Measurements from ENCODE around the gene GRM4.
A peak's percentile ranks its signal among the peaks of the same experiment; 100 is the strongest.

The GRM4 gene

GRCh38 chr6:34059914-34060313 is 86.0 kb downstream of the GRM4 start:
- no peak for TF ChIP-seq CTCF (conservative IDR thresholded peaks at IDR 0.05; ENCODE audit: low read depth)
- POLR2A ChIA-PET (ENCODE audit: low non-redundant PET) = interaction anchor here (0.5 kb wide), 1 partner anchor 177 kb away, joined by 3 read pairs; the partner anchor contains the start of gene HMGA1
- no peak overlapping the region for H3K27ac ChIP-seq
- DNase-seq (ENCODE audit: low spot score) = no peak
- CTCF ChIA-PET = interaction anchor here (0.6 kb wide), 1 partner anchor 477 kb away, joined by 3 read pairs; no protein-coding TSS in a partner anchor

- TF ChIP-seq CTCF (conservative IDR thresholded peaks at IDR 0.05; ENCODE audit: low read depth) = no peak
- DNase-seq (ENCODE audit: low spot score) = no peak
- ChIA-PET CTCF (interaction anchor here (0.6 kb wide), 1 partner anchor 476 kb away, joined by 3 read pairs; no protein-coding TSS in a partner anchor), POLR2A (ENCODE audit: low non-redundant PET) (no interaction called here)
- no peak overlapping the region for H3K27ac ChIP-seq
Observed at GRCh38 chr6:34059136-34059731, 86.7 kb downstream of the GRM4 start.

GRCh38 chr6:34057790-34058189 is 88.1 kb downstream of the GRM4 start:
- no peak overlapping the region for H3K27ac ChIP-seq
- CTCF ChIA-PET = interaction anchor here (1.1 kb wide), 1 partner anchor 12 kb away, joined by 5 read pairs; no protein-coding TSS in a partner anchor
- POLR2A ChIA-PET (ENCODE audit: low non-redundant PET) = no interaction called here

GRCh38 chr6:34057191-34057590 is 88.7 kb downstream of the GRM4 start:
- CTCF ChIA-PET = interaction anchor here (1.1 kb wide), 1 partner anchor 12 kb away, joined by 5 read pairs; no protein-coding TSS in a partner anchor
- TF ChIP-seq CTCF (conservative IDR thresholded peaks at IDR 0.05; ENCODE audit: low read depth) = no peak
- DNase-seq (ENCODE audit: low spot score) = no peak
- H3K27ac ChIP-seq = no peak overlapping the region
- POLR2A ChIA-PET (ENCODE audit: low non-redundant PET) = no interaction called here

More at GRCh38 chr6:34057790-34058189, 88.1 kb downstream of the GRM4 start:
- no peak for DNase-seq (ENCODE audit: low spot score)
- no peak for TF ChIP-seq CTCF (conservative IDR thresholded peaks at IDR 0.05; ENCODE audit: low read depth)

GRCh38 chr6:34056305-34057108 is 89.4 kb downstream of the GRM4 start:
- peak overlapping the region; percentile 3; the same call in 1 of the 2 replicates for H3K27ac ChIP-seq
- CTCF ChIA-PET = interaction anchor here (0.6 to 1.1 kb wide), 2 partner anchors 13 to 575 kb away, joined by 3 to 5 read pairs; no protein-coding TSS in a partner anchor
- POLR2A ChIA-PET (ENCODE audit: low non-redundant PET) = no interaction called here
- TF ChIP-seq CTCF (conservative IDR thresholded peaks at IDR 0.05; ENCODE audit: low read depth) = no peak
- peak; percentile 45 for DNase-seq (ENCODE audit: low spot score)

GRCh38 chr6:34055223-34055933 is 90.5 kb downstream of the GRM4 start:
- H3K27ac ChIP-seq = no peak overlapping the region
- ChIA-PET POLR2A (ENCODE audit: low non-redundant PET) (no interaction called here), CTCF (interaction anchor here (0.5 to 4.1 kb wide), 23 partner anchors 9 to 797 kb away, joined by 3 to 33 read pairs (median 3); partner anchors contain the start of genes GRM4 and LEMD2)
- DNase-seq (ENCODE audit: low spot score) = peak; percentile 72
- TF ChIP-seq CTCF (conservative IDR thresholded peaks at IDR 0.05; ENCODE audit: low read depth) = peak; percentile 80

All from RWPE1 (cell line).